ENCODE results near the gene ZNF598.
A peak's percentile ranks its signal among the peaks of the same experiment; 100 is the strongest.

ZNF598 gene

GRCh38 chr16:2046893-2047329 is 37.3 kb upstream of the ZNF598 start:
- peak overlapping the region; percentile 91 for H3K4me3 ChIP-seq (ENCODE audit: low read length)
- peaks cover 7% of the 10 kb centered on the region for H3K36me3 ChIP-seq (ENCODE audit: control insufficient read depth, low read depth, low read length)
- H3K27me3 ChIP-seq (ENCODE audit: control insufficient read depth, insufficient read depth, low read length): no peaks in the 10 kb centered on the region
- H3K9ac ChIP-seq (ENCODE audit: low read length): peak overlapping the region; percentile 50
- no peaks in the 10 kb centered on the region for H3K9me3 ChIP-seq (ENCODE audit: control insufficient read depth, low read depth, low read length)
- H3K4me1 ChIP-seq (ENCODE audit: control insufficient read depth, low read depth, low read length): no peaks in the 10 kb centered on the region
- no peak overlapping the region for H3K27ac ChIP-seq (ENCODE audit: low read length)

GRCh38 chr16:2045965-2046892 is 36.6 kb upstream of the ZNF598 start:
- Histone ChIP-seq H3K36me3 (ENCODE audit: control insufficient read depth, low read depth, low read length) (peaks cover 7% of the 10 kb centered on the region), H3K9me3 (ENCODE audit: control insufficient read depth, low read depth, low read length) (no peaks in the 10 kb centered on the region), H3K27ac (ENCODE audit: low read length) (no peak overlapping the region), H3K4me1 (ENCODE audit: control insufficient read depth, low read depth, low read length) (no peaks in the 10 kb centered on the region), H3K9ac (ENCODE audit: low read length) (no peak overlapping the region), H3K27me3 (ENCODE audit: control insufficient read depth, insufficient read depth, low read length) (no peaks in the 10 kb centered on the region), H3K4me3 (ENCODE audit: low read length) (peak overlapping the region; percentile 91)

- H3K36me3 ChIP-seq (ENCODE audit: control insufficient read depth, low read depth, low read length): peaks cover 7% of the 10 kb centered on the region
These were observed 34.9 kb upstream of the ZNF598 start for GRCh38 chr16:2044541-2044940.

GRCh38 chr16:2043667-2044451 is 34.2 kb upstream of the ZNF598 start:
- Histone ChIP-seq H3K27ac (ENCODE audit: low read length) (no peak overlapping the region), H3K9me3 (ENCODE audit: control insufficient read depth, low read depth, low read length) (no peaks in the 10 kb centered on the region), H3K27me3 (ENCODE audit: control insufficient read depth, insufficient read depth, low read length) (no peaks in the 10 kb centered on the region), H3K36me3 (ENCODE audit: control insufficient read depth, low read depth, low read length) (peaks cover 7% of the 10 kb centered on the region), H3K4me3 (ENCODE audit: low read length) (no peak overlapping the region), H3K4me1 (ENCODE audit: control insufficient read depth, low read depth, low read length) (no peaks in the 10 kb centered on the region), H3K9ac (ENCODE audit: low read length) (no peak overlapping the region)

More at GRCh38 chr16:2044541-2044940, 34.9 kb upstream of the ZNF598 start:
- no peak overlapping the region for H3K4me3 ChIP-seq (ENCODE audit: low read length)
- H3K9ac ChIP-seq (ENCODE audit: low read length): no peak overlapping the region
- no peaks in the 10 kb centered on the region for H3K9me3 ChIP-seq (ENCODE audit: control insufficient read depth, low read depth, low read length)
- no peaks in the 10 kb centered on the region for H3K27me3 ChIP-seq (ENCODE audit: control insufficient read depth, insufficient read depth, low read length)
- H3K27ac ChIP-seq (ENCODE audit: low read length): no peak overlapping the region
- no peaks in the 10 kb centered on the region for H3K4me1 ChIP-seq (ENCODE audit: control insufficient read depth, low read depth, low read length)

GRCh38 chr16:2042986-2043666 is 33.5 kb upstream of the ZNF598 start:
- H3K9ac ChIP-seq (ENCODE audit: low read length): no peak overlapping the region
- H3K36me3 ChIP-seq (ENCODE audit: control insufficient read depth, low read depth, low read length): peaks cover 7% of the 10 kb centered on the region
- H3K27me3 ChIP-seq (ENCODE audit: control insufficient read depth, insufficient read depth, low read length): no peaks in the 10 kb centered on the region
- H3K27ac ChIP-seq (ENCODE audit: low read length): no peak overlapping the region
- H3K4me3 ChIP-seq (ENCODE audit: low read length): no peak overlapping the region
- no peaks in the 10 kb centered on the region for H3K4me1 ChIP-seq (ENCODE audit: control insufficient read depth, low read depth, low read length)
- H3K9me3 ChIP-seq (ENCODE audit: control insufficient read depth, low read depth, low read length): no peaks in the 10 kb centered on the region

GRCh38 chr16:2042171-2042985 is 32.8 kb upstream of the ZNF598 start:
- Histone ChIP-seq H3K36me3 (ENCODE audit: control insufficient read depth, low read depth, low read length) (peaks cover 7% of the 10 kb centered on the region), H3K9ac (ENCODE audit: low read length) (no peak overlapping the region), H3K27ac (ENCODE audit: low read length) (no peak overlapping the region), H3K4me3 (ENCODE audit: low read length) (no peak overlapping the region), H3K27me3 (ENCODE audit: control insufficient read depth, insufficient read depth, low read length) (no peaks in the 10 kb centered on the region), H3K9me3 (ENCODE audit: control insufficient read depth, low read depth, low read length) (no peaks in the 10 kb centered on the region), H3K4me1 (ENCODE audit: control insufficient read depth, low read depth, low read length) (no peaks in the 10 kb centered on the region)

GRCh38 chr16:2040787-2041522 is 31.3 kb upstream of the ZNF598 start:
- H3K36me3 ChIP-seq (ENCODE audit: control insufficient read depth, low read depth, low read length): peaks cover 7% of the 10 kb centered on the region
- no peaks in the 10 kb centered on the region for H3K9me3 ChIP-seq (ENCODE audit: control insufficient read depth, low read depth, low read length)
- no peak overlapping the region for H3K4me3 ChIP-seq (ENCODE audit: low read length)
- no peaks in the 10 kb centered on the region for H3K4me1 ChIP-seq (ENCODE audit: control insufficient read depth, low read depth, low read length)
- H3K9ac ChIP-seq (ENCODE audit: low read length): no peak overlapping the region
- no peak overlapping the region for H3K27ac ChIP-seq (ENCODE audit: low read length)
- no peaks in the 10 kb centered on the region for H3K27me3 ChIP-seq (ENCODE audit: control insufficient read depth, insufficient read depth, low read length)

- Histone ChIP-seq H3K27ac (ENCODE audit: low read length) (no peak overlapping the region), H3K27me3 (ENCODE audit: control insufficient read depth, insufficient read depth, low read length) (no peaks in the 10 kb centered on the region), H3K36me3 (ENCODE audit: control insufficient read depth, low read depth, low read length) (peaks cover 4% of the 10 kb centered on the region), H3K4me3 (ENCODE audit: low read length) (no peak overlapping the region), H3K9ac (ENCODE audit: low read length) (no peak overlapping the region), H3K4me1 (ENCODE audit: control insufficient read depth, low read depth, low read length) (no peaks in the 10 kb centered on the region), H3K9me3 (ENCODE audit: control insufficient read depth, low read depth, low read length) (no peaks in the 10 kb centered on the region)
These were observed 30.6 kb upstream of the ZNF598 start for GRCh38 chr16:2040041-2040786.

GRCh38 chr16:2039274-2040031 is 29.8 kb upstream of the ZNF598 start:
- H3K4me3 ChIP-seq (ENCODE audit: low read length): no peak overlapping the region
- peaks cover 4% of the 10 kb centered on the region for H3K36me3 ChIP-seq (ENCODE audit: control insufficient read depth, low read depth, low read length)
- H3K4me1 ChIP-seq (ENCODE audit: control insufficient read depth, low read depth, low read length): no peaks in the 10 kb centered on the region
- H3K9ac ChIP-seq (ENCODE audit: low read length): no peak overlapping the region
- H3K9me3 ChIP-seq (ENCODE audit: control insufficient read depth, low read depth, low read length): no peaks in the 10 kb centered on the region
- no peaks in the 10 kb centered on the region for H3K27me3 ChIP-seq (ENCODE audit: control insufficient read depth, insufficient read depth, low read length)
- no peak overlapping the region for H3K27ac ChIP-seq (ENCODE audit: low read length)

All from iPS-18a (cell line).